ENCODE data around the gene TIMP1.

DNA sequence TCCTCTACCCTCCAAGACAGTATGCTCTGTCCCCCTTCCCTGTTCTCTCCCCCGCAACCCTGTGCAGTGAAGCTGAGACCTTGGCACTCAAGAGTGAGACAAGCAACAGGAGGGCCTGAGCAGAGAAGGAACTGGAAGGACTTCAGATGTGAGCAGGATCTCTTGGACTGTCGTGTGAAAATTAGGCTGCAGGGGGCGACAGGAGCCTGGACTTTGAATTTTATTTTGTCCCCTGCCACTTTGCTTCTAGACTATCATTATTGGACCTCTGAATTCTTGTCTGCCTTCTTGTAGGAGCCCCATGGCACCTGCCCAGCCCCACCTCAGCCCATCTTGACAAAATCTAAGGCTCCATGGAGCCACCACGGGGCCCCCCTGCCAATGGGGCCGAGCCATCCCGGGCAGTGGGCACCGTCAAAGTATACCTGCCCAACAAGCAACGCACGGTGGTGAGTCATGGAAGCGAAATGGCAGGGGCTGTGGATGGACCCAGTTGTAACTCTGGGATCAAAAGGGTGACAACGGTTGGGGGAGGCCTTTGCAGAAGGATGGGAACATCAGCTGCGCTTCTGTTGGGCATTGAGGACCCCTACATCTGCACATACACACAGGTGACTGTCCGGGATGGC is 19.5 kb upstream of the TIMP1 start:
- TF ChIP-seq POLR2A (IDR thresholded peaks at IDR 0.05) (no peak), EP300 (IDR thresholded peaks at IDR 0.05) (no peak), POLR2AphosphoS5 (IDR thresholded peaks at IDR 0.05) (no peak)
- TF ChIP-seq, protein P1, sequence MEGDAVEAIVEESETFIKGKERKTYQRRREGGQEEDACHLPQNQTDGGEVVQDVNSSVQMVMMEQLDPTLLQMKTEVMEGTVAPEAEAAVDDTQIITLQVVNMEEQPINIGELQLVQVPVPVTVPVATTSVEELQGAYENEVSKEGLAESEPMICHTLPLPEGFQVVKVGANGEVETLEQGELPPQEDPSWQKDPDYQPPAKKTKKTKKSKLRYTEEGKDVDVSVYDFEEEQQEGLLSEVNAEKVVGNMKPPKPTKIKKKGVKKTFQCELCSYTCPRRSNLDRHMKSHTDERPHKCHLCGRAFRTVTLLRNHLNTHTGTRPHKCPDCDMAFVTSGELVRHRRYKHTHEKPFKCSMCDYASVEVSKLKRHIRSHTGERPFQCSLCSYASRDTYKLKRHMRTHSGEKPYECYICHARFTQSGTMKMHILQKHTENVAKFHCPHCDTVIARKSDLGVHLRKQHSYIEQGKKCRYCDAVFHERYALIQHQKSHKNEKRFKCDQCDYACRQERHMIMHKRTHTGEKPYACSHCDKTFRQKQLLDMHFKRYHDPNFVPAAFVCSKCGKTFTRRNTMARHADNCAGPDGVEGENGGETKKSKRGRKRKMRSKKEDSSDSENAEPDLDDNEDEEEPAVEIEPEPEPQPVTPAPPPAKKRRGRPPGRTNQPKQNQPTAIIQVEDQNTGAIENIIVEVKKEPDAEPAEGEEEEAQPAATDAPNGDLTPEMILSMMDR (IDR thresholded peaks at IDR 0.05), result peak in 1 of 4 experiments; percentile 34

Measured in gastroesophageal sphincter (tissue), 3 donors.